HCT116 (cell line): Measurements from ENCODE around the gene MTMR12.

ENCODE experiments used
- EGR1 ChIP-seq: IDR thresholded peaks from 2 replicates; pipeline ENCODE4 v1.6.1; 2012; ENCODE audit warnings: low read depth
- EZH2 ChIP-seq: fragments of 200-600 bp; sonication (generic); IDR thresholded peaks from 2 replicates; pipeline ENCODE4 v1.6.1; 2017; ENCODE audit warnings: antibody characterized with exemption, mixed run types
- EZH2phosphoT487 ChIP-seq: fragments of 200-600 bp; IDR thresholded peaks from 2 replicates; pipeline ENCODE4 v1.6.1; 2018; ENCODE audit warnings: antibody characterized with exemption, borderline replicate concordance
- POLR2A ChIP-seq: IDR thresholded peaks from 2 replicates; pipeline ENCODE4 v1.7.0; 2011; ENCODE audit warnings: borderline replicate concordance; ENCODE audit not compliant: insufficient read depth, insufficient read length; ENCODE audit errors: extremely low read depth
- POLR2AphosphoS5 ChIP-seq: IDR thresholded peaks from 2 replicates; pipeline ENCODE4 v1.6.1; 2011; ENCODE audit warnings: mild to moderate bottlenecking, low read depth, low read length, moderate library complexity
- RAD21 ChIP-seq: IDR thresholded peaks from 2 replicates; pipeline ENCODE4 v1.6.1; 2012; ENCODE audit warnings: low read depth, mild to moderate bottlenecking
- YY1 ChIP-seq: IDR thresholded peaks from 2 replicates; pipeline ENCODE4 v1.6.1; 2011; ENCODE audit warnings: low read length, low read depth, moderate library complexity, mild to moderate bottlenecking; ENCODE audit not compliant: insufficient replicate concordance; ENCODE audit errors: extremely low read depth
- TF ChIP-seq, protein P1 (sequence below), 3 experiments: fragments of 200-600 bp in 1 of 3; sonication (generic) in 1 of 3; IDR thresholded peaks in 2 of 3; conservative IDR thresholded peaks in 1 of 3; 2 replicates each; pipeline ENCODE4 v1.5.1; 2012 to 2017; ENCODE audit warnings: low read depth in 2 of 3, low read length in 2 of 3, antibody characterized with exemption in 1 of 3, borderline replicate concordance in 1 of 3, control low read depth in 1 of 3, mild to moderate bottlenecking in 1 of 3, mixed read lengths in 1 of 3, mixed run types in 1 of 3, moderate library complexity in 1 of 3; ENCODE audit not compliant: insufficient read depth in 1 of 3

DNA sequence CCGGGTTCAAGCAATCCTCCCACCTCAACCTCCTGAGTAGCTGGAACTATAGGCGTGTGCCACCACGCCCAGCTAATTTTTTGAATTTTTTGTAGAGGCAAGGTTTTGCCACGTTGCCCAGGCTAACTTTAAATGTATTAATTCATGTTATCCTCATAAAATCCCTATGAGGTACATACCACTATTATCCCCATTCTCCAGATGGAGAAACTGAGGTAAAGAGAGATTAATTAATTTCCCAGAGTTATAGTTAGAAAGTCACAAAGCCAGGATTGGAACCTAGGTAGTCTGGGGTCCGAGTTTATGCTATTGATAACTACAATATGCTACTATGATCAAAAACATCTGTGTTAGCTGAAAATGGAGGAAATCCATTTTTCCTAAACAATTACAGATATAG is 106.7 kb downstream of the MTMR12 start:
- TF ChIP-seq, protein P1, sequence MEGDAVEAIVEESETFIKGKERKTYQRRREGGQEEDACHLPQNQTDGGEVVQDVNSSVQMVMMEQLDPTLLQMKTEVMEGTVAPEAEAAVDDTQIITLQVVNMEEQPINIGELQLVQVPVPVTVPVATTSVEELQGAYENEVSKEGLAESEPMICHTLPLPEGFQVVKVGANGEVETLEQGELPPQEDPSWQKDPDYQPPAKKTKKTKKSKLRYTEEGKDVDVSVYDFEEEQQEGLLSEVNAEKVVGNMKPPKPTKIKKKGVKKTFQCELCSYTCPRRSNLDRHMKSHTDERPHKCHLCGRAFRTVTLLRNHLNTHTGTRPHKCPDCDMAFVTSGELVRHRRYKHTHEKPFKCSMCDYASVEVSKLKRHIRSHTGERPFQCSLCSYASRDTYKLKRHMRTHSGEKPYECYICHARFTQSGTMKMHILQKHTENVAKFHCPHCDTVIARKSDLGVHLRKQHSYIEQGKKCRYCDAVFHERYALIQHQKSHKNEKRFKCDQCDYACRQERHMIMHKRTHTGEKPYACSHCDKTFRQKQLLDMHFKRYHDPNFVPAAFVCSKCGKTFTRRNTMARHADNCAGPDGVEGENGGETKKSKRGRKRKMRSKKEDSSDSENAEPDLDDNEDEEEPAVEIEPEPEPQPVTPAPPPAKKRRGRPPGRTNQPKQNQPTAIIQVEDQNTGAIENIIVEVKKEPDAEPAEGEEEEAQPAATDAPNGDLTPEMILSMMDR (IDR thresholded peaks at IDR 0.05 in 2 of 3, conservative IDR thresholded peaks at IDR 0.05 in 1 of 3; ENCODE audit: borderline replicate concordance in 1 of 3, insufficient read depth in 1 of 3, low read depth in 2 of 3, low read length in 2 of 3), result no peak
- TF ChIP-seq EGR1 (no peak), POLR2AphosphoS5 (no peak), POLR2A (no peak), EZH2phosphoT487 (no peak), YY1 (no peak), RAD21 (no peak), EZH2 (no peak)
